SK-N-MC (cell line): ENCODE measurements around the gene DISC1.
A peak's percentile ranks its signal among the peaks of the same experiment; 100 is the strongest.

Experiments used
- DNase-seq: peaks from one replicate; pipeline ENCODE4 v3.0.0-alpha.2; 2011; ENCODE audit warnings: low read depth, low spot score
- H3K27ac ChIP-seq: fragments of 200-600 bp; sonication (generic); 2 replicates; pipeline ENCODE4 v1.5.1; 2016; ENCODE audit warnings: mixed run types
- H3K36me3 ChIP-seq: fragments of 200-600 bp; sonication (generic); 2 replicates; pipeline ENCODE4 v1.6.1; 2017; ENCODE audit warnings: antibody characterized with exemption, low read length, mixed read lengths; ENCODE audit not compliant: insufficient read depth
- H3K4me3 ChIP-seq: fragments of 200-600 bp; sonication (generic); 2 replicates; pipeline ENCODE4 v1.5.1; 2016
- H3K9ac ChIP-seq: fragments of 200-600 bp; sonication (generic); 2 replicates; pipeline ENCODE4 v1.8.0; 2017; ENCODE audit warnings: mixed run types, mixed read lengths; ENCODE audit not compliant: insufficient read length
- H3K9me3 ChIP-seq: fragments of 200-600 bp; sonication (generic); 2 replicates; pipeline ENCODE4 v1.6.1; 2017; ENCODE audit warnings: low read depth, mild to moderate bottlenecking, antibody characterized with exemption, low read length, moderate library complexity, mixed read lengths
- EZH2 ChIP-seq: fragments of 200-600 bp; sonication (generic); IDR thresholded peaks from one replicate; pipeline ENCODE4 v1.6.1; 2017; ENCODE audit warnings: antibody characterized with exemption
- FOXP2 ChIP-seq: optimal IDR thresholded peaks from 2 replicates; pipeline ENCODE3; 2011; ENCODE audit warnings: mild to moderate bottlenecking, moderate library complexity; ENCODE audit not compliant: insufficient read depth; ENCODE audit errors: extremely low read length, control extremely low read depth
- POLR2AphosphoS5 ChIP-seq: IDR thresholded peaks from 2 replicates; pipeline ENCODE4 v1.6.1; 2012; ENCODE audit warnings: mild to moderate bottlenecking, low read depth, low read length, borderline replicate concordance

The DISC1 gene

DNA sequence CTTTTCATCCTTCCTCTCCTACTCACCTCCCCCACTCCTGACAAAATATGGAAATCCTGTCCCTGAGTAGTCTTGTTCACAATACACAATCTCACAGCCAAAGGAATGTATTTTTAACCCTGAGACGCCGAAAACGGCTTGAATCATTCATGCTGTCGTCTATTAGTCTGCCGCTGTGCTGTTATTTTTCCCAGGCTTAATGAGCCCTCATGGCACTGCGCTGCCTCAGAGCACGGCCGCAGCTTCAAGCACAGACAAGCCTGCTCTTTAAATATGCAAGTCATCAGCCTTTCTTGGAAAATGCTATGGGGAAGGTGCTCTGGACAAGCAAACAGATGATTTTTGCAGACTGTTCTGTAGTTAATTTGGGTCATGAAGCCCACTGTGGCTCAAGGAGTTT, 302.7 kb downstream of the DISC1 start:
- Histone ChIP-seq H3K36me3 (no peaks in the 10 kb centered on the region), H3K4me3 (peak overlapping the region; percentile 42), H3K9me3 (no peaks in the 10 kb centered on the region), H3K9ac (no peak overlapping the region), H3K27ac (no peak overlapping the region)
- DNase-seq, result peak; percentile 8
- TF ChIP-seq EZH2, result no peak

DNA sequence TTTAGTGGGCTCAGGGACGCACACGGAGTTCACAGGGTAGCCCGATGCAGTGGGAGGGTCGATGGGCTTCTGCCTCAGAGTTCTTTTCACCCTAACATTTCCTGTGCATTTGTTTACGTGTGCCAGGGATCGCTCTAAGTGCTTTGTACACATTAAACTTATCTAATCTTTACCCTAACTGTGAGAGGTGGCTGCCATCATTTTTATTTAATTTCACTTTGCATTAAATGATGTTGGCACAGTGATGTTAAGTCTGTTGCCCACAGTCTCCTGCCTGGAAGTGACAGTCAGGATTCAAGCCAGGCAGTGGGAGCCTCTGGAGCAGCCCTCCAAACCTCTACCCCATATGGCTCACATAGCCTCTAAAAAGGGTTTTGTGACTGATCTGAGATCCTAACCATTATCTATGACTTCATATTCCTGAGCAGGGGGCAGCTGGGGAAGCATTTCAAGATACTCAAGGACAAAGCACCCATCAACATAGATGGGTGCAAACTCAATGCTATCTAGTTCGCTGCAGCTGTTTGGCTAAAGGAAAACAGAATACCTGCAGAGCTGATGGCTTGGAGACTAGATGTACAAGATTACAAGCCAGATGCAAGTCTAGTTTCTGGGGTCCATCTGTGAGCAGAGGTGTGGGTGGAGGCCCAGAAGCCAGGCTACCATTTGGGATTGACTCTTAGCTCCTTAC, 303.8 kb downstream of the DISC1 start:
- Histone ChIP-seq H3K36me3 (no peaks in the 10 kb centered on the region), H3K27ac (no peak overlapping the region), H3K4me3 (no peak overlapping the region), H3K9ac (no peak overlapping the region), H3K9me3 (no peaks in the 10 kb centered on the region)
- TF ChIP-seq FOXP2 (no peak), POLR2AphosphoS5 (no peak), EZH2 (no peak)
- DNase-seq, result no peak

DNA sequence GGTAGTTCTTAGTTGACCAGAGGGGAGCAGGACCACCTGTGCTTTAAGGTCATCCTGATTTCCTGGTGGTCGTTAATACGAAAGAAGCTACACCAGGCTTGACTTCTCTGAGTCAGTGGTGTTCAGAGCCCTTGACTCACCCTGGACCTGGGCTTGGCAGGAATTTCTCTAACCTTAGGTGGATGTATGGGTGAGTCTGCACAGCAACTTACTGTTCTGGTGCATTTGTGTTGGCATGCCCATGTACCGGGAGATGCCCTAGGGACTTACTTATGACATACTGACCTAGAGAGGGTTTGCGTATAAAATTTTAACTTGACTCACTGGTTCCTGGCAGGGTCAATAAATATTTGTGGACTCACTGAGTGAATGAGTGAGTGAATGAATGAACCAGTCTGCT, 304.6 kb downstream of the DISC1 start:
- Histone ChIP-seq H3K27ac (no peak overlapping the region), H3K36me3 (no peaks in the 10 kb centered on the region), H3K9me3 (no peaks in the 10 kb centered on the region), H3K4me3 (no peak overlapping the region), H3K9ac (no peak overlapping the region)
- DNase-seq, result no peak
- no peak for TF ChIP-seq EZH2
- no peak for TF ChIP-seq POLR2AphosphoS5
- TF ChIP-seq FOXP2, result no peak

DNA sequence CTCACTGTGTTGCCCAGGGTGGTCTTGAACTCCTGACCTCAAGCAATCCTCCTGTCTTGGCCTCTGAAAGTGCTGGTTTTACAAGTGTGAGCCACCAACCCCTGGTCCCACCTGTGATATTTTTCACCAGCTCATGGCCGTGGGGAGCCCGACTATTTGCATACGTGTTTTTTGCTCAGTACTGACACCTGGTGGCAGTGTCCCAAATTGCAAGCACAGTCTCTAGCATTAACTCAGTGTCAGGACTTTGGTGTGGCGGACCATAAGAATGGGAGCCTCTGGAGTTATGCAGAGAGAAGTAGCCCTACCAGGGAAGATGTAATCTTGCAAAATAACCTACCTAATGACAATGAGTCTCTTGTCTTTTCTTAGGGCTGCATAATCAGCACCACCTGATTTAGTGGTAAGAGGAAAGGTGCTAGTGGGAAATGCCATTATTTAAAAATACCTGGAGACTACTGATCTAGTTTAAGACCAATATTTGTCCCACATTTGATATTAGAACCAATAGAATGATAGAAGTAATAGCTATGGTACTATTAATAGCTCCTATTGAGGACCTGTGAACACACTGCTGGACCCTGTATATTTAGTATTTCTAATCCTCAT, 305.4 kb downstream of the DISC1 start:
- no peak overlapping the region for H3K4me3 ChIP-seq
- no peaks in the 10 kb centered on the region for H3K36me3 ChIP-seq
- no peak for TF ChIP-seq FOXP2
- no peak for TF ChIP-seq POLR2AphosphoS5
- TF ChIP-seq EZH2, result no peak
- DNase-seq, result no peak
- H3K9ac ChIP-seq, result no peak overlapping the region
- H3K9me3 ChIP-seq, result no peaks in the 10 kb centered on the region
- no peak overlapping the region for H3K27ac ChIP-seq

DNA sequence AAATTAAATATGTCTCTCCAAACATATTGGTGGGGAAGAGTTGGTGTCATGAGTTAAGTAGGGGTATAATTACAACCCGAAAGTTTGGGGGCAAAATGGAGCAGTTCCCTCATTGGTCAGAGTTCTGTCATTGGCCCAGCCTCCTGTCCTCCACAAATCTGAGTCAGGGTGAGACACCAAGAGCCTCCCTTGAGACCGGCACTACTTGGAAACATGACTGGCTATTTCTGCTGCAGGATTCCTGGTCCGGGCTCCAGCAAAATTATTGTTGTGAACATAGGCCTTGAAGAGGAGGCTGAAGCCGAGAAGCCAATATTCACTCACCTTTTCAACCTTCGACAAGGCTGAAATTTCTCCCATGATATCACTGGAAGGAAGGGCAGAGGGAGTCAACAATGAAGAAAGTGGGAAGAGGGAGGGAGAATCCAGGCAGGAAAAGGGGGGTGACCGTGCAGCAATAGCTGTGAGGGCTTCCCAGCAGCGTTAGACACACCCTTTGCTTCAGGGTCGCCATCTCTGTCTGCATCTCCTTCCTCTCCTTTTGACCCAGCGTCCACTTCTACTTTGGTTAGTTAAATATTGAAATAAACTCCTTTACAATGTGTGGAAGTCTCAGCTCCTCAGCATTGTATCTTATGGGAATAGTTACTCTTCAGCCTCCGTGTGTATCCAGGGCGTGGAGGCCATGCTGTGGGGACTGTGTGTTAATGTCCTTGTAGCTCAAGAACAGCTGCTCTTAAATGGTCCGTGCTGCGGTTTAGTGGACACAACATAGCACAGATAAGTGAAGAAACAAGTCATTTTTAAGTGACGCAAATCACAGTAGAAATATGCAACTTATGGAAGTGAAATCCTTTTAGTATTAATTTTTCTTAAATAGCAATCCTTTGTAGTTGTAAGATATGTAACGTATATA, 307.4 kb downstream of the DISC1 start:
- DNase-seq, result no peak
- no peaks in the 10 kb centered on the region for H3K36me3 ChIP-seq
- no peak overlapping the region for H3K4me3 ChIP-seq
- TF ChIP-seq EZH2 (no peak), POLR2AphosphoS5 (no peak), FOXP2 (no peak)
- H3K27ac ChIP-seq, result no peak overlapping the region
- no peaks in the 10 kb centered on the region for H3K9me3 ChIP-seq
- no peak overlapping the region for H3K9ac ChIP-seq

DNA sequence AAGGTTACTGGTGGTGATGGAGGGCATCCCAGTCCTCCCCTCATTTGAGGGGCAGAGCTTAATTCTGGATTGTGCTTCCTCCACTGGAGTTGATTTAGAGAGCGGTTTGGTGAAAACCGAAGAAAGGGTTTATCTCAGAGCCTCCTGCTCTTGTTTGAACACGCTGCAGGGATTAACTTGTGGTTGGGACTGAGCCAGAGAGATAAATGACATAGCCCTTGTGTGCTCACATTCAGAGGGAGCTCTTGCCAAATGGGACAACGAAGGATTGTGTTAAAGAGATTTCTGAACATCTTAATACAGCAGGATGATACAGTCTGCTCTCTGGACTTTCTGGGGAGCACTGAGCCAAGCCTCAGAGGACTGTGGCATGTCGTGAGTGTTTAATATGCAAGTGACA, 308.2 kb downstream of the DISC1 start:
- no peaks in the 10 kb centered on the region for H3K9me3 ChIP-seq
- no peak overlapping the region for H3K27ac ChIP-seq
- H3K9ac ChIP-seq, result no peak overlapping the region
- H3K36me3 ChIP-seq, result no peaks in the 10 kb centered on the region
- no peak for DNase-seq
- H3K4me3 ChIP-seq, result no peak overlapping the region
- TF ChIP-seq POLR2AphosphoS5, result no peak
- TF ChIP-seq FOXP2, result no peak
- no peak for TF ChIP-seq EZH2

DNA sequence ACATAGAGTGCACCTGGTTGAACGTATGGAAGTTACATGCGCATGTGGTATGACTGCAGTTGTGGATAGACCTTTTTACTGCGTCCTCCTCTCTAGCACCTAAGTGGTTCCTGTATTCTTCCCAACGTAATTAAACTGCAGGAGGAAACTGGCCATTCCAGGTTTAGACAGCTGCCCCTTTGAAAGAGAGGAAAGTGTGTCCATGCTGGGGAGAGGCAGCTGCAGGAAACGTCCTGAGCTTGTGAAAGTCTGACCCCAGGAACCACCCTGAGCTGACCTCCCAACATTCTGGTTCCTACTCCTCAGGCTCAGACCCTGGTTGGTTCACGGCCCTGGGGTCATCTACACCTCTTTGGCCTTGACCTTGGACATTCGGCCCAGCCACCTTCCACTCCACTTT, 309.3 kb downstream of the DISC1 start:
- TF ChIP-seq FOXP2 (no peak), EZH2 (no peak), POLR2AphosphoS5 (no peak)
- Histone ChIP-seq H3K9me3 (no peaks in the 10 kb centered on the region), H3K36me3 (no peaks in the 10 kb centered on the region), H3K27ac (no peak overlapping the region), H3K9ac (no peak overlapping the region), H3K4me3 (no peak overlapping the region)
- DNase-seq, result no peak

DNA sequence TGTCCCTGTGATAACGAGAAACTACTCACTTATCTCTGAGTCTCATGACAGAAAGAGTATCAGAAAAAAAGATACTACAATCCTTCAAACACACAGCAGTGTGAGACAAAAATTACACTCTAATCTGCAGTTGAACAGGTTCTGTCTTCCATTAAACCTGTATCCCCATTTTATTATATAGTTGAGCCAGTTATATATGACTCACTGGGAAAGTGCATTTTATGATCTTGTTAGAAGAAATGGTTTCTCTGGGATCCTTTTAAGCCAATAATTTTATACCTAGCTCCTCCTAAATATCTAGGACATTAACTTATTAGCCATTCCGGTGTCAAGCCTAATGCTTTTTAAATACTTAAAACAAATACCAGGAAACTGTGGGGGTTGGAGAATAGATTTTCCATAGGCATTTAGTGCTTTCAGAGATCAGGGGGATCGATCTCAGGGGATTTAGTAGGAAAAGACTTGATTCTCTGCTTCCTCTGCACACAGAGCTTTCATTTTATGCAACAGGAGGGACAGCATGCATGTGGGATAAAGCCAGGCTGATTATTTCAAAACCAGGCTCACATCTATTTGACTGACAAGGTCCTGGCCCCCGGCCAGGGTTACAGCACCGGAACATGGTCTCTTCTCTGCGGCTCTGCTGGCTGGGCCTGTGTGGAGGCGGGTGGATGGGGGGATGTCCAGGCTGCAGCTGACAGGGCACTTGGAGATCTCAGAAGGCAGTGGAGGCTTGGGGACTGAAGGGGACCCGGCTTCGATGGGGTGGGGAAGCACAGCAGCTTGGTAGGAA, 310.6 kb downstream of the DISC1 start:
- TF ChIP-seq FOXP2 (no peak), POLR2AphosphoS5 (no peak), EZH2 (no peak)
- no peak overlapping the region for H3K27ac ChIP-seq
- no peak for DNase-seq
- no peak overlapping the region for H3K9ac ChIP-seq
- H3K9me3 ChIP-seq, result no peaks in the 10 kb centered on the region
- no peaks in the 10 kb centered on the region for H3K36me3 ChIP-seq
- H3K4me3 ChIP-seq, result no peak overlapping the region

DNA sequence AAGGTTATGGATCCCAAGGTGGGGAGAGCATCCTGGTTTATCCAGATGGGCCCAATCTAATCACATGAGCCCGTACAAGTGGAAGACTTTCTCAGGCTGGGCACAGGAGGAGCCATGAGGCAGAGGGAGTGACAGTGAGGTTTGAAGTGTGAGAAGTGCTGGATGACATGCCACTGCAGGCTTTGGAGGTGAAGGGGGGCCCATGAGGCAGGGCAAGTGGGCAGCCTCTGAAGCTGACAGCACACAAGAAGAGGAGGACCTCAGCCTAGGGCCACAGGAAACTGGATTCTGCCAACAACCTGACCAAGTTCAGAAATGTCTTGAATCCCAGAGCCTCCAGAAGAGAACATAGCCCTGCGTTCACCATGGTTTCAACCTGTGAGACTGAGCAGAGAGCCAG, 311.6 kb downstream of the DISC1 start:
- no peak for TF ChIP-seq FOXP2
- TF ChIP-seq POLR2AphosphoS5, result no peak
- TF ChIP-seq EZH2, result no peak
- H3K9me3 ChIP-seq, result no peaks in the 10 kb centered on the region
- no peak overlapping the region for H3K4me3 ChIP-seq
- H3K9ac ChIP-seq, result no peak overlapping the region
- no peak for DNase-seq
- no peak overlapping the region for H3K27ac ChIP-seq
- no peaks in the 10 kb centered on the region for H3K36me3 ChIP-seq
